CD14-positive monocyte (primary cell): ENCODE measurements around the gene BCAN. TPM values are rescaled to one million over a fixed set of nuclear protein-coding genes. Genes with fewer than 3 reads are reported as not detected.

Experiments
- DNase-seq, 3 donors: peaks; one replicate each; pipeline ENCODE4 v3.0.0-alpha.2; 2011 to 2022
- H2AFZ ChIP-seq: 2 replicates; pipeline ENCODE4 v1.6.0; 2012; ENCODE audit warnings: mild to moderate bottlenecking, low read depth, low read length, inconsistent platforms; ENCODE audit not compliant: insufficient read depth, poor library complexity, severe bottlenecking
- H3K27ac ChIP-seq, 2 donors: 1 replicate in 1 of 2; 2 replicates in 1 of 2; pipeline ENCODE4 v1.5.1; 2012 to 2013; ENCODE audit warnings: low read length in 2 of 2, control low read depth in 1 of 2, inconsistent platforms in 1 of 2, low read depth in 1 of 2, mild to moderate bottlenecking in 1 of 2
- H3K27me3 ChIP-seq, 2 donors: one replicate each; pipeline versions ENCODE4 v1.6.0 to v1.6.1; 2011 to 2013; ENCODE audit warnings: low read length in 2 of 2; ENCODE audit not compliant: control insufficient read depth in 2 of 2, insufficient read depth in 2 of 2
- H3K36me3 ChIP-seq, 2 donors: replicated peaks in 1 of 2; 1 replicate in 1 of 2; 2 replicates in 1 of 2; pipeline versions ENCODE4 v1.5.1 to v1.6.1; 2012 to 2013; ENCODE audit warnings: low read length in 2 of 2, control low read depth in 1 of 2, inconsistent platforms in 1 of 2, mild to moderate bottlenecking in 1 of 2; ENCODE audit not compliant: insufficient read depth in 2 of 2, control insufficient read depth in 1 of 2
- H3K4me1 ChIP-seq, 2 donors: 1 replicate in 1 of 2; 2 replicates in 1 of 2; pipeline versions ENCODE4 v1.5.1 to v1.6.1; 2012 to 2013; ENCODE audit warnings: low read length in 2 of 2, control low read depth in 1 of 2, inconsistent platforms in 1 of 2, mild to moderate bottlenecking in 1 of 2, moderate library complexity in 1 of 2; ENCODE audit not compliant: insufficient read depth in 2 of 2, control insufficient read depth in 1 of 2
- H3K4me2 ChIP-seq: replicated peaks from 2 replicates; pipeline ENCODE3; 2012; ENCODE audit warnings: low read length, moderate library complexity, mild to moderate bottlenecking; ENCODE audit not compliant: poor library complexity, severe bottlenecking; ENCODE audit errors: extremely low read depth
- H3K4me3 ChIP-seq, 3 experiments: fragments of 200-600 bp in 1 of 3; sonication (generic) in 1 of 3; replicated peaks in 1 of 3; 1 replicate in 2 of 3; 2 replicates in 1 of 3; pipeline ENCODE4 v1.5.1; 2011 to 2013; ENCODE audit warnings: low read length in 3 of 3, mild to moderate bottlenecking in 3 of 3, control low read depth in 2 of 3, low read depth in 2 of 3, inconsistent platforms in 1 of 3, moderate library complexity in 1 of 3
- H3K79me2 ChIP-seq: 2 replicates; pipeline ENCODE4 v1.6.0; 2012; ENCODE audit warnings: mild to moderate bottlenecking, control low read depth, inconsistent platforms, low read length, moderate library complexity; ENCODE audit not compliant: insufficient read depth
- H3K9ac ChIP-seq: 2 replicates; pipeline ENCODE4 v1.6.0; 2017; ENCODE audit warnings: low read length, mild to moderate bottlenecking; ENCODE audit not compliant: insufficient read depth, poor library complexity, severe bottlenecking
- H3K9me3 ChIP-seq, 2 donors: replicated peaks in 1 of 2; 1 replicate in 1 of 2; 2 replicates in 1 of 2; pipeline versions ENCODE4 v1.5.1 to v1.6.1; 2012 to 2013; ENCODE audit warnings: low read length in 2 of 2, control low read depth in 1 of 2; ENCODE audit not compliant: control insufficient read depth in 1 of 2, insufficient read depth in 1 of 2
- H4K20me1 ChIP-seq: 2 replicates; pipeline ENCODE4 v1.6.0; 2012; ENCODE audit warnings: mild to moderate bottlenecking, low read length, control low read depth, moderate library complexity; ENCODE audit not compliant: insufficient read depth
- H3K27ac Mint-ChIP-seq, 7 donors: one replicate each; pipeline ENCODE4 v1.8.0; 2020; ENCODE audit warnings: mild to moderate bottlenecking in 7 of 7, mixed read lengths in 7 of 7, moderate library complexity in 6 of 7, inconsistent platforms in 2 of 7
- H3K27me3 Mint-ChIP-seq, 3 donors: one replicate each; pipeline ENCODE4 v1.8.0; 2021 to 2022; ENCODE audit warnings: low read depth in 3 of 3, mild to moderate bottlenecking in 3 of 3, mixed read lengths in 3 of 3, moderate library complexity in 3 of 3, inconsistent platforms in 1 of 3
- H3K36me3 Mint-ChIP-seq, 2 donors: one replicate each; pipeline ENCODE4 v1.8.0; 2020; ENCODE audit warnings: mixed read lengths in 2 of 2, inconsistent platforms in 1 of 2, mild to moderate bottlenecking in 1 of 2
- H3K4me1 Mint-ChIP-seq: one replicate; pipeline ENCODE4 v1.8.0; 2020; ENCODE audit warnings: mild to moderate bottlenecking, mixed read lengths
- H3K4me3 Mint-ChIP-seq, 2 donors: one replicate each; pipeline ENCODE4 v1.8.0; 2020; ENCODE audit warnings: mild to moderate bottlenecking in 2 of 2, mixed read lengths in 2 of 2, moderate library complexity in 1 of 2
- H3K9me3 Mint-ChIP-seq, 7 donors: one replicate each; pipeline ENCODE4 v1.8.0; 2020 to 2022; ENCODE audit warnings: mixed read lengths in 7 of 7, mild to moderate bottlenecking in 6 of 7, moderate library complexity in 6 of 7, inconsistent platforms in 2 of 7
- CTCF ChIP-seq: fragments of 200-600 bp; IDR thresholded peaks from one replicate; pipeline ENCODE4 v1.8.0; 2022; ENCODE audit warnings: antibody characterized with exemption, mild to moderate bottlenecking
- WGBS: methylation state at CpG from one replicate; pipeline ENCODE4 v1.1.5; 2013; ENCODE audit warnings: missing lambda C conversion rate; ENCODE audit not compliant: insufficient coverage; 5-methylcytosine and 5-hydroxymethylcytosine counted together
- intact Hi-C, 2 donors: fragments of 100-400 bp; cut with micrococcal nuclease; formaldehyde crosslinking; loops; one replicate each; pipeline versions ENCODE4 v1.15.0 to v1.15.1; 2023
- polyA plus RNA-seq, 3 donors: library from polyadenylated mRNA; depleted of rRNA in 1 of 3; unstranded in 2 of 3; stranded (reverse) in 1 of 3; fragments of 300-500 nt in 2 of 3; fragments of >200 nt in 1 of 3; fragmentation: Illumina TruSeq in 2 of 3; gene quantifications; 1 replicate in 2 of 3; 2 replicates in 1 of 3; pipeline ENCODE4 v1.2.3, GENCODE V29; 2012 to 2021

Gene BCAN
- polyA plus RNA-seq, 3 donors = not detected

- peaks cover 70 to 83% (median 71%) of the 10 kb centered on the region in 3 donors for H3K27me3 Mint-ChIP-seq
- Histone ChIP-seq H3K27me3 (peaks cover 16 to 66% of the 10 kb centered on the region in 2 donors), H3K9me3 (no peaks in the 10 kb centered on the region), H3K4me1 (peaks cover 0 to under 1% of the 10 kb centered on the region in 2 donors), H3K4me3 (no peak overlapping the region), H4K20me1 (no peaks in the 10 kb centered on the region), H3K79me2 (no peaks in the 10 kb centered on the region), H2AFZ (no peak overlapping the region), H3K4me2 (no peak overlapping the region), H3K27ac (no peak overlapping the region), H3K36me3 (no peaks in the 10 kb centered on the region), H3K9ac (no peak overlapping the region)
- no peak for DNase-seq
- H3K4me1 Mint-ChIP-seq = no peaks in the 10 kb centered on the region
- intact Hi-C loops = no loop called here
- TF ChIP-seq CTCF = no peak
- H3K4me3 Mint-ChIP-seq = no peak overlapping the region
- H3K36me3 Mint-ChIP-seq = no peaks in the 10 kb centered on the region
- 30% methylated on average over 2 of the region's 2 CpGs for WGBS
- H3K9me3 Mint-ChIP-seq = peaks cover 0 to 5% (median 0%) of the 10 kb centered on the region in 7 donors
- no peak overlapping the region for H3K27ac Mint-ChIP-seq
These were observed 7.0 kb downstream of the BCAN start for GRCh38 chr1:156648951-156649350.

GRCh38 chr1:156652131-156652991 is 10.4 kb downstream of the BCAN start:
- Mint-ChIP-seq H3K36me3 (peaks cover 0 to 3% of the 10 kb centered on the region in 2 donors), H3K27me3 (peaks cover 69 to 83% (median 75%) of the 10 kb centered on the region in 3 donors), H3K27ac (peak overlapping the region in 1 of 7 donors; percentile 7), H3K4me3 (no peak overlapping the region), H3K9me3 (peaks cover 0 to 15% (median 6%) of the 10 kb centered on the region in 7 donors), H3K4me1 (peaks cover 9% of the 10 kb centered on the region)
- no peak for TF ChIP-seq CTCF
- no peaks in the 10 kb centered on the region for H4K20me1 ChIP-seq
- no peak overlapping the region for H3K27ac ChIP-seq
- no peak overlapping the region for H3K9ac ChIP-seq
- no peaks in the 10 kb centered on the region for H3K79me2 ChIP-seq
- WGBS = 71% methylated on average over 11 of the region's 16 CpGs
- DNase-seq = no peak
- H3K9me3 ChIP-seq = peaks cover 0 to 15% of the 10 kb centered on the region in 2 donors
- no peak overlapping the region for H2AFZ ChIP-seq
- H3K27me3 ChIP-seq = peaks cover 32 to 66% of the 10 kb centered on the region in 2 donors
- H3K4me1 ChIP-seq = peaks cover 9% of the 10 kb centered on the region in 2 donors
- H3K4me2 ChIP-seq = no peak overlapping the region
- no peaks in the 10 kb centered on the region for H3K36me3 ChIP-seq
- intact Hi-C loops = no loop called here
- H3K4me3 ChIP-seq = no peak overlapping the region
